ENCODE measurements around the gene NAPSA.
A peak's percentile ranks its signal among the peaks of the same experiment; 100 is the strongest.

Gene NAPSA

DNA sequence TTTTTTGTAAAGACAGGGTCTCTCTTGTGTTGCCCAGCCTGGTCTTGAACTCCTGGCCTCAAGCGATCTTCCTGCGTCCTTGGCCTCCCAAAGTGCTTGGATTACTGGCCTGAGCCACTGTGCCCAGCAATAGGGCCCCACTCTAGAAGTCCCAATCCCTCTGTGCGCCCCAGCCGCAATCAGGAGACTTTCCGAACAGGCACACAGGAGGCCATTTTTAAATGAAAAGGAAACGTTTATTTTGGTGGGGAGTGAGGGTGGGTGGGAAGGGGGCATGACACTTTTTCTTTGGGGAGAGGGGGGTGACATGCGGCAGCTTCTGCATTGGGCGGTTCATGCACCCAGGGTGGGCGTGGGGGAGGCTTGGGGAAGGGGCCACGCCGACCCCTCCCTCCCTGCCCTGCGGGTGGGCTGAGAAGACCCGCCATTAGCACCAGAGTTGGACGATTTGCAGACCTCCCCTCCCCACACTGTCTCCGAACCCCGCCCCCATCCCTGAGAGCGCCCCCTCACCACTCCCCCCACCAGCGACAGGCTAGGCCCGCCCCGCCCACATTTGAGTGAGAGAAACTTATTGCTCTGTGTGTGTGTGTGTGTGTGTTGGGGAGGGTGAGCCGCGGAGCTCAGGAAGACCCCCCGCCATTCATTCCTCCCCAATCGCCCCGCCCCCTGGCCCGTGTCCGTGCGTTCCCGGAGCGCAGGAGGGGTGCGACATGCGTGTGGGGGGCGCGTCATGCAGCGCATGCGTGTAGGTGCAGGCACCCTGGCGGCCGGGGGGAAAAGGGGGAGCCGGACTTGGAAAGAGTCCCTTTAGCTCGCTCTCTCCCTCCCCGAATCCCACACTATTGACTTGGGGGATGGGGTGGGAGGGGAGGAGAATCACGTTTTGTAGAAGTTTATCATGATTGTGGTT is 53.5 kb downstream of the NAPSA start:
- H3K27ac ChIP-seq (ENCODE audit: low read length): no peak overlapping the region
- H3K4me2 ChIP-seq (ENCODE audit: low read length): peak overlapping the region; percentile 82
- TF ChIP-seq EZH2phosphoT487 (IDR thresholded peaks at IDR 0.05; ENCODE audit: low read depth): no peak
- TF ChIP-seq, protein P1, sequence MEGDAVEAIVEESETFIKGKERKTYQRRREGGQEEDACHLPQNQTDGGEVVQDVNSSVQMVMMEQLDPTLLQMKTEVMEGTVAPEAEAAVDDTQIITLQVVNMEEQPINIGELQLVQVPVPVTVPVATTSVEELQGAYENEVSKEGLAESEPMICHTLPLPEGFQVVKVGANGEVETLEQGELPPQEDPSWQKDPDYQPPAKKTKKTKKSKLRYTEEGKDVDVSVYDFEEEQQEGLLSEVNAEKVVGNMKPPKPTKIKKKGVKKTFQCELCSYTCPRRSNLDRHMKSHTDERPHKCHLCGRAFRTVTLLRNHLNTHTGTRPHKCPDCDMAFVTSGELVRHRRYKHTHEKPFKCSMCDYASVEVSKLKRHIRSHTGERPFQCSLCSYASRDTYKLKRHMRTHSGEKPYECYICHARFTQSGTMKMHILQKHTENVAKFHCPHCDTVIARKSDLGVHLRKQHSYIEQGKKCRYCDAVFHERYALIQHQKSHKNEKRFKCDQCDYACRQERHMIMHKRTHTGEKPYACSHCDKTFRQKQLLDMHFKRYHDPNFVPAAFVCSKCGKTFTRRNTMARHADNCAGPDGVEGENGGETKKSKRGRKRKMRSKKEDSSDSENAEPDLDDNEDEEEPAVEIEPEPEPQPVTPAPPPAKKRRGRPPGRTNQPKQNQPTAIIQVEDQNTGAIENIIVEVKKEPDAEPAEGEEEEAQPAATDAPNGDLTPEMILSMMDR (IDR thresholded peaks at IDR 0.05; ENCODE audit: low read depth, low read length): no peak
- no peaks in the 10 kb centered on the region for H3K79me2 ChIP-seq (ENCODE audit: low read length)
- H3K9me3 ChIP-seq (ENCODE audit: insufficient read depth, low read length): no peaks in the 10 kb centered on the region
- no peaks in the 10 kb centered on the region for H3K36me3 ChIP-seq (replicated peaks; ENCODE audit: low read depth, low read length)
- 0 out of 2 replicates have a peak overlapping the region, but pooled peaks have one; percentile 14 for H2AFZ ChIP-seq (ENCODE audit: low read depth, low read length)
- peak overlapping the region; percentile 68 for H3K4me3 ChIP-seq (ENCODE audit: low read length)
- 0 out of 2 replicates have a peak, but pooled peaks cover 4% of the 10 kb centered on the region for H3K27me3 ChIP-seq (ENCODE audit: low read depth, low read length)
- peak overlapping the region; percentile 21; the same call in 1 of the 2 replicates for H3K9ac ChIP-seq (ENCODE audit: low read length)
- peaks cover 48% of the 10 kb centered on the region for H3K4me1 ChIP-seq (ENCODE audit: low read length)
- H4K20me1 ChIP-seq (ENCODE audit: insufficient read depth, low read length): no peaks in the 10 kb centered on the region

DNA sequence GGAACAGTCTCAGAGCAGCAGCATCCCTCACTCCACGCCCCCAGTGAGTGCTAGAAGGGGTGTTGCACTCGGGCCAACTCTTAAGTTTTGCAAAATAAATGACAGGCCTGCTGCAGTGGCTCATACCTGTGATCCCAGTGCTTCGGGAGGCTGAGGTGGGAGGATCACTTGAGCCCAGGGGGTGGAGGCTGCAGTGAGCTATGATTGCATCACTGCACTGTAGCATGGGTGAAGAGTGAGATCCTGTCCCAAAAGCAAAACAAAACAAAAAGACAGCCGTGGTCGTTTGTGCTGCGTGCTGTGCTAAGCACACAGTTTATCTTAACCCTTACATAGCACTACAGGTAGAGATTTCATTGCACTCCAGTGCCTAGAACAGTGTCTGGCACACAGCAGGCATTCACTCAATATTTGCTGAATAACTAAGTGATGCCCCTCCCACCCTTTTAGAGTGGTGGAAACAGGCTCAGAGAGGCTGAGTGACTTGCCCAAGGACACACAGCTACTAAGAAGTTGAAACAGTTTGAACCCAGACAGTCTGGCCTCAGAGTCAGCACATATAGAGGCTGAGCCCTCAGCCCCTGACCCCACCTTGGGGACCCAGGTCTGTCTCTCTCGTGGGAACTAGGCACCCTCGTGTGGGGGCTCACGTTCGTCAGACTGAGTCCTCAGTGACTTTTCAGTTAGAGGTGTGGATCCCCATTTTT is 54.5 kb downstream of the NAPSA start:
- Histone ChIP-seq H3K79me2 (ENCODE audit: low read length) (no peaks in the 10 kb centered on the region), H3K4me2 (ENCODE audit: low read length) (no peak overlapping the region), H3K4me3 (ENCODE audit: low read length) (no peak overlapping the region), H4K20me1 (ENCODE audit: insufficient read depth, low read length) (no peaks in the 10 kb centered on the region), H3K36me3 (replicated peaks; ENCODE audit: low read depth, low read length) (no peaks in the 10 kb centered on the region), H2AFZ (ENCODE audit: low read depth, low read length) (no peak overlapping the region), H3K27me3 (ENCODE audit: low read depth, low read length) (0 out of 2 replicates have a peak, but pooled peaks cover 4% of the 10 kb centered on the region), H3K27ac (ENCODE audit: low read length) (no peak overlapping the region), H3K9me3 (ENCODE audit: insufficient read depth, low read length) (no peaks in the 10 kb centered on the region), H3K9ac (ENCODE audit: low read length) (no peak overlapping the region), H3K4me1 (ENCODE audit: low read length) (peaks cover 40% of the 10 kb centered on the region)
- no peak for TF ChIP-seq EZH2phosphoT487 (IDR thresholded peaks at IDR 0.05; ENCODE audit: low read depth)

DNA sequence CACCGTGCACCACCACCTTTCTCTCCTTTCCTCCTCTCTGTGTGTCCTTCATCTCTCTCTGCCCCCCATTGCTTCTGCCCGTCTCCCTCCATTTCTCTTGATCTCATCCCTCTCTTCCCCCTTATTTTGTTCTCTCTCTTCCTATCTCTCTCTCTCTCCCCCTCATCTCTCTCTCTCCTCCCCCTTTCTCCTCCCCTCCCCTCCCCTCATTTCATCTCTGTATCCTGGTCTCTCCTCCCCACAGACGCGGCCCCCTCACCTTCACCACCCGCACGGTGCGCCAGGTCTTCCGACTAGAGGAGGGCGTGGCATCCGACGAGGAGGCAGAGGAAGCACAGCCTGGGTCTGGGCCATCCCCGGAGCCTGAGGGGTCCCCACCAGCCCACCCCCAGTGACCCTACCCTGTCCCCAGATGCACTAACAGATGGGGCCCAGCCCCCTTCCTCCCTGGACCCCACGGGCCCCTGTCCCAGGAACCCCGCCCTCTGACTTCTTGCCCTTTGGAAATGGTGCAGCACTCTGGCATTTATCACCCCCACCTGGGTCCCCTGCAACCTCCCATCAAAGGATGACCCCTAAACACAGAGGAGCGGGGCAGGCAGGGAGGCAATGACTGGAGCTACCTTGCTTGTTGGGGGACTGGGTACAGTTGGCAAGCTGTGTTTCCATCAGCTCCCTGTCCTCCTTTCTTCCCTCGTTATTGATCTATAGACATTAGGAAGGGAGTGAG is 55.9 kb downstream of the NAPSA start:
- Histone ChIP-seq H2AFZ (ENCODE audit: low read depth, low read length) (no peak overlapping the region), H3K79me2 (ENCODE audit: low read length) (no peaks in the 10 kb centered on the region), H3K9ac (ENCODE audit: low read length) (no peak overlapping the region), H3K36me3 (replicated peaks; ENCODE audit: low read depth, low read length) (no peaks in the 10 kb centered on the region), H3K4me3 (ENCODE audit: low read length) (no peak overlapping the region), H3K4me2 (ENCODE audit: low read length) (no peak overlapping the region), H3K9me3 (ENCODE audit: insufficient read depth, low read length) (no peaks in the 10 kb centered on the region), H3K27me3 (ENCODE audit: low read depth, low read length) (0 out of 2 replicates have a peak, but pooled peaks cover 4% of the 10 kb centered on the region), H3K4me1 (ENCODE audit: low read length) (peaks cover 27% of the 10 kb centered on the region), H4K20me1 (ENCODE audit: insufficient read depth, low read length) (no peaks in the 10 kb centered on the region), H3K27ac (ENCODE audit: low read length) (no peak overlapping the region)
- no peak for TF ChIP-seq EZH2phosphoT487 (IDR thresholded peaks at IDR 0.05; ENCODE audit: low read depth)
- TF ChIP-seq, protein P1 (IDR thresholded peaks at IDR 0.05; ENCODE audit: low read depth, low read length): no peak

DNA sequence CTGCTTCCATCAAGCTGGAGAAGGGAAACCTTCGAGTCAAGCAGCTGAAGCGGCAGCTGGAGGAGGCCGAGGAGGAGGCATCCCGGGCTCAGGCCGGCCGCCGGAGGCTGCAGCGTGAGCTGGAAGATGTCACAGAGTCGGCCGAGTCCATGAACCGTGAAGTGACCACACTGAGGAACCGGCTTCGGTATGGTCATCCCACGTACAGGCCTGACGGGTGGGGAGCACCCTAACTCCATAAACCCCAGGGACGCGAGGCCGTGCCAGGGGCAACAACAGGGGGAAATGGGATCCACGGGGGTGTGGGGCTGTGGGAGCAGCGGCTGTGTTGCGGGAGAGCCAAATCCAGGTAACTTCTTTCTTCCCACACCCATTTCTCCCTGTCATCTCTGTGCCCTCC is 56.4 kb downstream of the NAPSA start:
- 0 out of 2 replicates have a peak, but pooled peaks cover 4% of the 10 kb centered on the region for H3K27me3 ChIP-seq (ENCODE audit: low read depth, low read length)
- H4K20me1 ChIP-seq (ENCODE audit: insufficient read depth, low read length): no peaks in the 10 kb centered on the region
- no peaks in the 10 kb centered on the region for H3K9me3 ChIP-seq (ENCODE audit: insufficient read depth, low read length)
- no peaks in the 10 kb centered on the region for H3K79me2 ChIP-seq (ENCODE audit: low read length)
- no peak overlapping the region for H3K4me2 ChIP-seq (ENCODE audit: low read length)
- H3K36me3 ChIP-seq (replicated peaks; ENCODE audit: low read depth, low read length): no peaks in the 10 kb centered on the region
- TF ChIP-seq EZH2phosphoT487 (IDR thresholded peaks at IDR 0.05; ENCODE audit: low read depth): no peak
- TF ChIP-seq, protein P1 (IDR thresholded peaks at IDR 0.05; ENCODE audit: low read depth, low read length): no peak
- peaks cover 21% of the 10 kb centered on the region for H3K4me1 ChIP-seq (ENCODE audit: low read length)
- no peak overlapping the region for H3K9ac ChIP-seq (ENCODE audit: low read length)
- no peak overlapping the region for H3K27ac ChIP-seq (ENCODE audit: low read length)
- no peak overlapping the region for H2AFZ ChIP-seq (ENCODE audit: low read depth, low read length)
- no peak overlapping the region for H3K4me3 ChIP-seq (ENCODE audit: low read length)
